OCI-LY1 (cell line): Measurements from ENCODE around the gene KLF7.

Experiments
- H2AFZ ChIP-seq: fragments of 200-600 bp; sonication (generic), shearing (Covaris generic); 2 replicates; pipeline ENCODE4 v1.6.0; 2014; ENCODE audit warnings: antibody characterized with exemption, mild to moderate bottlenecking, low read length
- H3F3A ChIP-seq: fragments of 200-600 bp; sonication (generic), shearing (Covaris generic); 2 replicates; pipeline ENCODE4 v1.6.0; 2014; ENCODE audit warnings: mild to moderate bottlenecking, antibody characterized with exemption, low read length, moderate library complexity; ENCODE audit not compliant: insufficient read depth
- H3K27ac ChIP-seq: fragments of 200-600 bp; sonication (generic); 2 replicates; pipeline ENCODE4 v1.5.1; 2014; ENCODE audit warnings: low read length, mixed run types, mild to moderate bottlenecking, low read depth; ENCODE audit not compliant: poor library complexity, severe bottlenecking
- H3K27me3 ChIP-seq: fragments of 200-600 bp; sonication (generic); 2 replicates; pipeline ENCODE4 v1.6.0; 2014; ENCODE audit warnings: antibody characterized with exemption, mild to moderate bottlenecking, low read length, moderate library complexity; ENCODE audit not compliant: insufficient read depth
- H3K36me3 ChIP-seq: fragments of 200-600 bp; sonication (generic); 2 replicates; pipeline ENCODE4 v1.6.1; 2014; ENCODE audit warnings: mild to moderate bottlenecking, antibody characterized with exemption, low read length, moderate library complexity, mixed read lengths; ENCODE audit not compliant: insufficient read depth
- H3K4me1 ChIP-seq: fragments of 200-600 bp; sonication (generic); 2 replicates; pipeline ENCODE4 v1.5.1; 2014; ENCODE audit warnings: mild to moderate bottlenecking, low read length, moderate library complexity; ENCODE audit not compliant: insufficient read depth, severe bottlenecking
- H3K4me2 ChIP-seq: fragments of 200-600 bp; sonication (generic), shearing (Covaris generic); 2 replicates; pipeline ENCODE4 v1.6.1; 2014; ENCODE audit warnings: low read length
- H3K4me3 ChIP-seq: fragments of 200-600 bp; sonication (generic); 2 replicates; pipeline ENCODE4 v1.5.1; 2014; ENCODE audit warnings: low read length, low read depth, mild to moderate bottlenecking, mixed read lengths; ENCODE audit not compliant: poor library complexity, severe bottlenecking
- H3K79me2 ChIP-seq: fragments of 200-600 bp; shearing (Covaris generic); 2 replicates; pipeline ENCODE4 v1.6.1; 2016; ENCODE audit warnings: mixed run types, low read length, mixed read lengths; ENCODE audit not compliant: insufficient read depth
- H3K9ac ChIP-seq: fragments of 200-600 bp; sonication (generic), shearing (Covaris generic); 2 replicates; pipeline ENCODE4 v1.6.1; 2014; ENCODE audit warnings: mild to moderate bottlenecking, low read length, mixed read lengths
- H3K9me2 ChIP-seq: fragments of 200-600 bp; sonication (generic), shearing (Covaris generic); 2 replicates; pipeline ENCODE4 v1.6.1; 2014; ENCODE audit warnings: low read depth, mild to moderate bottlenecking, low read length, mixed read lengths
- H3K9me3 ChIP-seq: fragments of 200-600 bp; shearing (Covaris generic); 2 replicates; pipeline ENCODE4 v1.6.1; 2014; ENCODE audit warnings: low read length, mixed read lengths
- H4K20me1 ChIP-seq: fragments of 200-600 bp; sonication (generic), shearing (Covaris generic); 2 replicates; pipeline ENCODE4 v1.6.0; 2016; ENCODE audit warnings: mild to moderate bottlenecking, low read length; ENCODE audit not compliant: insufficient read depth
- EZH2 ChIP-seq: fragments of 200-600 bp; sonication (generic), shearing (Covaris generic); IDR thresholded peaks from 2 replicates; pipeline ENCODE4 v1.8.0; 2017; ENCODE audit warnings: borderline replicate concordance, mixed run types, mild to moderate bottlenecking, antibody characterized with exemption, low read length, moderate library complexity, mixed read lengths
- TF ChIP-seq, protein P1 (sequence below): fragments of 200-600 bp; sonication (generic), shearing (Covaris generic); IDR thresholded peaks from 2 replicates; pipeline ENCODE4 v1.5.1; 2017; ENCODE audit warnings: mild to moderate bottlenecking, antibody characterized with exemption, low read length, moderate library complexity, mixed read lengths

The KLF7 gene

DNA sequence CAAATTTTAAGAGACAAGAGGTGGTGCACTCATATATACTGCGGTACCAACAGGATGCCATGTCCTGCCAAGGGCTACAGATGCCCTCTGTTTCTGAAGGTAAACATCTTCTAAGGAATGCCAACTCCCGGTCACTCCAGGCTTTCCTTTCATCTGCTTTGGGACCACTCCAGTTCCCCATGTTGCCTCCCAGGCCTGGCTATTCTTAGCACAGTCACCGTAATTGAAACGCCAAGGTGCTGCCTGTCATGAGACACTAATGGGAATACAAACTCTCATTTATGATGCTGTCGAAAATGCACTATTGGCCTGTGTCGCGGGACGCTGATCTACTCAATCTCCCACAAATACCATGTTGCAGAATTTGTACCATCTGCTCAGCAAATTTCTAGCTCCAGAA, 79.6 kb downstream of the KLF7 start:
- no peaks in the 10 kb centered on the region for H3K36me3 ChIP-seq
- H3K27me3 ChIP-seq, result 0 out of 2 replicates have a peak, but pooled peaks cover 5% of the 10 kb centered on the region
- H2AFZ ChIP-seq, result no peak overlapping the region
- no peaks in the 10 kb centered on the region for H3K4me1 ChIP-seq
- H4K20me1 ChIP-seq, result no peaks in the 10 kb centered on the region
- H3K9me3 ChIP-seq, result no peaks in the 10 kb centered on the region
- H3K4me2 ChIP-seq, result no peak overlapping the region
- H3K79me2 ChIP-seq, result no peaks in the 10 kb centered on the region
- TF ChIP-seq EZH2, result no peak
- TF ChIP-seq, protein P1, sequence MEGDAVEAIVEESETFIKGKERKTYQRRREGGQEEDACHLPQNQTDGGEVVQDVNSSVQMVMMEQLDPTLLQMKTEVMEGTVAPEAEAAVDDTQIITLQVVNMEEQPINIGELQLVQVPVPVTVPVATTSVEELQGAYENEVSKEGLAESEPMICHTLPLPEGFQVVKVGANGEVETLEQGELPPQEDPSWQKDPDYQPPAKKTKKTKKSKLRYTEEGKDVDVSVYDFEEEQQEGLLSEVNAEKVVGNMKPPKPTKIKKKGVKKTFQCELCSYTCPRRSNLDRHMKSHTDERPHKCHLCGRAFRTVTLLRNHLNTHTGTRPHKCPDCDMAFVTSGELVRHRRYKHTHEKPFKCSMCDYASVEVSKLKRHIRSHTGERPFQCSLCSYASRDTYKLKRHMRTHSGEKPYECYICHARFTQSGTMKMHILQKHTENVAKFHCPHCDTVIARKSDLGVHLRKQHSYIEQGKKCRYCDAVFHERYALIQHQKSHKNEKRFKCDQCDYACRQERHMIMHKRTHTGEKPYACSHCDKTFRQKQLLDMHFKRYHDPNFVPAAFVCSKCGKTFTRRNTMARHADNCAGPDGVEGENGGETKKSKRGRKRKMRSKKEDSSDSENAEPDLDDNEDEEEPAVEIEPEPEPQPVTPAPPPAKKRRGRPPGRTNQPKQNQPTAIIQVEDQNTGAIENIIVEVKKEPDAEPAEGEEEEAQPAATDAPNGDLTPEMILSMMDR, result no peak
- H3K9ac ChIP-seq, result no peak overlapping the region
- H3F3A ChIP-seq, result no peaks in the 10 kb centered on the region
- H3K4me3 ChIP-seq, result no peak overlapping the region
- H3K27ac ChIP-seq, result no peak overlapping the region
- H3K9me2 ChIP-seq, result no peaks in the 10 kb centered on the region

DNA sequence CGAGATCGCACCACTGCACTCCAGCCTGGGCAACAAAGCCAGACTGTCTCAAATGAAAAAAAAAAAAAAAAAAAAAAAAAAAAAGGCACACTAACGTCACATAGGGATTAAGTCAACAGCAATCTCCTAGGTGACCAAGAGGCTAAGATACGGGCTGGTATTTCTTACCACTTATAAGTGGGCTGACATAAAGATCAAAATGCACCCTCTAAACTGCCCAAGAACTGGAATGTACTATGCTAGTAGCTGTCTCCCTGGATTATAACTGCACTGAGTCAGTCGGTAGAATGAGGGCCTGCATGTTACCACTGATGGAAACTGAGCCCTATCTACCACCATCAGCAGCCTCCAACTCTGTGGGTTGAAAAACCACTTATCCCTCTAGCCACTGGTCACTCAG, 80.6 kb downstream of the KLF7 start:
- no peak overlapping the region for H3K9ac ChIP-seq
- H2AFZ ChIP-seq, result no peak overlapping the region
- no peak overlapping the region for H3K4me3 ChIP-seq
- no peaks in the 10 kb centered on the region for H3F3A ChIP-seq
- H3K9me2 ChIP-seq, result no peaks in the 10 kb centered on the region
- H4K20me1 ChIP-seq, result no peaks in the 10 kb centered on the region
- 0 out of 2 replicates have a peak, but pooled peaks cover 5% of the 10 kb centered on the region for H3K27me3 ChIP-seq
- no peaks in the 10 kb centered on the region for H3K79me2 ChIP-seq
- H3K27ac ChIP-seq, result no peak overlapping the region
- H3K4me2 ChIP-seq, result no peak overlapping the region
- no peaks in the 10 kb centered on the region for H3K36me3 ChIP-seq
- H3K9me3 ChIP-seq, result no peaks in the 10 kb centered on the region
- H3K4me1 ChIP-seq, result no peaks in the 10 kb centered on the region
- TF ChIP-seq, protein P1, result no peak
- no peak for TF ChIP-seq EZH2

DNA sequence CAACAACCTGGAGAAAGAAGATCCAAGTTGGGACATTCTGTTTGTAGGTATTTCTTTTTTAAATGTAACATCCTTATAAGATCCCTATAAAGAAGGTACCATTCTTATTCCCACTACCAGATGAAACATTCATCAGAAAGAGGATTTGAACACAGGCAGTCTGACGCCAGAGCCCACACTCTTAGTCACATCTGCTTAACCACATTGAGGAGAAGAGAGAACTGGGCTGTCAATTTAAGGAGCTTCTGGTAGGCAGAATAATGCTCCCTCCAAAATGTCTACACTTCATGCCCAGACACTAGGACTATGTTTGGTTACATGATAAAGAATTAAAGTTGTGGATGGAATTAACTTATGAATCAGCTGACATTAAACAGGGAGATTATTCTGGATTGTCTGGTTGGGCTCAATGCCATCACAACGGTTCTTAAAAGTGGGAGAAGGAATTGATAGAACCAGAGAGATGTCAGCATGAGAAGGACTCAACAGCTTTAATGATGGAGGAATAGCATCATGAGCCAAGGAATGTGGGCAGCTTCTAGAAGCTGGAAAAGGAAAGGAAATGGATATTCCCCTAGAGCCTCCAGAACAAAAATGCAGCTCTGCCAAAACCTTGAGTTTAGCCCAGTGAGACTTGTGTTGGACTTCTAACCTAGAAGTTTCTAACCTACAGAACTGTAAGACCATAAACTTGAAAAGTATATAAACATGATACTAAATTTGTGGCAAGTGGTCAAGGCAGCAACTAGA, 82.2 kb downstream of the KLF7 start:
- Histone ChIP-seq H3K9me3 (no peaks in the 10 kb centered on the region), H3K9ac (no peak overlapping the region), H3K4me2 (no peak overlapping the region), H3K36me3 (no peaks in the 10 kb centered on the region), H3K4me1 (no peaks in the 10 kb centered on the region), H4K20me1 (no peaks in the 10 kb centered on the region), H3K9me2 (no peaks in the 10 kb centered on the region), H3K27me3 (0 out of 2 replicates have a peak, but pooled peaks cover 5% of the 10 kb centered on the region), H3K27ac (no peak overlapping the region), H3K79me2 (no peaks in the 10 kb centered on the region), H3F3A (no peaks in the 10 kb centered on the region), H3K4me3 (no peak overlapping the region), H2AFZ (no peak overlapping the region)
- TF ChIP-seq EZH2, result no peak
- TF ChIP-seq, protein P1, result no peak
